ENCODE measurements around the gene CGN.

- TF ChIP-seq TAF1 (IDR thresholded peaks at IDR 0.05; ENCODE audit: borderline replicate concordance, low read depth, low read length) (no peak), POLR2A (IDR thresholded peaks at IDR 0.05; ENCODE audit: low read depth, low read length) (no peak), POLR2AphosphoS5 (IDR thresholded peaks at IDR 0.05; ENCODE audit: low read depth, low read length) (no peak)
Observed at GRCh38 chr1:151504252-151504651, 6.9 kb upstream of the CGN start.

Measured in GM12892 (cell line).